Activated CD4-positive, alpha-beta T cell treated with anti-CD3 and anti-CD28 coated beads for 36 hours (primary cell): ENCODE data around the gene MRPL2. TPM values are rescaled to one million over a fixed set of nuclear protein-coding genes. Genes with fewer than 3 reads are reported as not detected.

Experiments
- ATAC-seq: fragments of 200-7000 bp; cut with Tn5 transposase; one replicate; pipeline ENCODE4 v1.10.0; 2021; ENCODE audit warnings: mild to moderate bottlenecking, moderate library complexity
- CTCF ChIA-PET: fragments of 350-600 bp; sonication (Branson Sonifier 250); formaldehyde crosslinking; loops from one replicate; lab custom pipeline; 2021; ENCODE audit warnings: antibody characterized with exemption; lab: Charles Lee
- POLR2A ChIA-PET: fragments of 350-600 bp; sonication (Branson Sonifier 250); formaldehyde crosslinking; loops from one replicate; lab custom pipeline; 2021; ENCODE audit warnings: antibody characterized with exemption, inconsistent platforms; lab: Charles Lee
- DNase-seq: peaks from one replicate; pipeline ENCODE4 v3.0.0-alpha.2; 2020
- H3K27ac Mint-ChIP-seq: one replicate; pipeline ENCODE4 v1.8.0; 2021; ENCODE audit warnings: mixed read lengths
- H3K27me3 Mint-ChIP-seq: one replicate; pipeline ENCODE4 v1.8.0; 2021; ENCODE audit warnings: mixed read lengths
- H3K36me3 Mint-ChIP-seq: one replicate; pipeline ENCODE4 v1.8.0; 2021; ENCODE audit warnings: low read depth, mixed read lengths
- H3K4me1 Mint-ChIP-seq: one replicate; pipeline ENCODE4 v1.8.0; 2021; ENCODE audit warnings: mixed read lengths
- H3K4me3 Mint-ChIP-seq: one replicate; pipeline ENCODE4 v1.8.0; 2021; ENCODE audit warnings: mild to moderate bottlenecking, moderate library complexity, mixed read lengths
- H3K9me3 Mint-ChIP-seq: one replicate; pipeline ENCODE4 v1.8.0; 2021; ENCODE audit warnings: low read depth, mixed read lengths
- intact Hi-C, 2 experiments: fragments of 100-400 bp; cut with DNase I in 1 of 2; cut with micrococcal nuclease in 1 of 2; formaldehyde crosslinking; loops; one replicate each; pipeline versions ENCODE4 v1.14.2 to v1.15.1; 2022 to 2024; cut with DNase I, micrococcal nuclease
- total RNA-seq, 2 experiments: library from RNA; stranded (reverse); gene quantifications; one replicate each; pipeline ENCODE4 v1.2.3, GENCODE V29; 2021

The MRPL2 gene
- total RNA-seq, 2 experiments from 2014 or later: 93.9 to 110 TPM

- intact Hi-C loops: no loop called here
- ChIA-PET CTCF (no interaction called here), POLR2A (no interaction called here)
These were observed 34.4 kb upstream of the MRPL2 start for GRCh38 chr6:43093436-43094289.

DNA sequence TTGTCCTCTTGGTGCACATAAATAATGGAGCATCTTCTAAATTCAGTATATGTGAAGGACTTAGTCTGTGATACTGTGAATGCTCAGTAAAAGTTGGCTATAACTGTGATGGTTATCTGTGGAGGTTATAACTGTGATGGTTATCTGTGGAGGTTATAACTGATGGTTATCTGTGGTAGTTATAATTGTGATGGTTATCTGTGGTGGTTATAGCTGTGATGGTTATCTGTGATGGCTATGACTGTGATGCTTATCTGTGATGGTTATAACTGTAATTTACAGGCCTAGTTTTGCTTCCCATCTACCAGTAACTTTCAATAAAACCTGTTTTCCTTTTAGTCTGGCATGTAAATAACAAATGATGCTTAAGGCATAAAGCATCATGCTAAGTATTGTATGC lies 33.4 kb upstream of the MRPL2 start:
- CTCF ChIA-PET: no interaction called here
- no peak for ATAC-seq
- H3K9me3 Mint-ChIP-seq: no peaks in the 10 kb centered on the region

More at GRCh38 chr6:43093436-43094289, 34.4 kb upstream of the MRPL2 start:
- H3K27ac Mint-ChIP-seq: no peak overlapping the region
- peak overlapping the region; percentile 8 for H3K4me3 Mint-ChIP-seq
- peaks cover 21% of the 10 kb centered on the region for H3K4me1 Mint-ChIP-seq
- peak; percentile 77 for ATAC-seq
- no peaks in the 10 kb centered on the region for H3K9me3 Mint-ChIP-seq
- no peak for DNase-seq
- no peaks in the 10 kb centered on the region for H3K27me3 Mint-ChIP-seq
- no peaks in the 10 kb centered on the region for H3K36me3 Mint-ChIP-seq

DNA sequence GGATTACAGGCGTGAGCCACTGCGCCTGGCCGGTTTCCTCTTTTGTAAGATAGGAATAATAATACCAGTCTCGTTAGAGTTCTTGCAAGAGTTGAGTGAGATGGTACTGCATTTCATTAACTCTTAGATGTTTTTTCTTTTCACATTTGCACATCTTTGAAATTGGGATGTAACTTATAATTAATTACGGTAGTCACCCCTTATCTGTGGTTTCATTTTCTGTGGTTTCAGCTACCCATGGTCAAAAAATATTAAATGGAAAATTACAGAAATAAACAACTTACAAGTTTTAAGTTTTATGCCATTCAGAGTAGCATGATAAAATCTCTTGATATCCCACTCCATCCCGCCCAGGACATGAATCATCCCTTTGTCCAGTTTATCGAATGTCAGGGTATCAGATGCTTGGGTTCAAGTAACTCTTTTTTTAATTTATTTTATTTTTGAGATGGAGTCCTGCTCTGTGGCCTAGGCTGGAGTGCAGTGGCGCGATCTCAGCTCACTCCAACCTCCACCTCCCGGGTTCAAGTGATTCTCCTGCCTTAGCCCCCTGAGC lies 32.3 kb upstream of the MRPL2 start:
- Mint-ChIP-seq H3K36me3 (no peaks in the 10 kb centered on the region), H3K9me3 (no peaks in the 10 kb centered on the region), H3K4me1 (peaks cover 22% of the 10 kb centered on the region), H3K27ac (no peak overlapping the region), H3K27me3 (no peaks in the 10 kb centered on the region), H3K4me3 (no peak overlapping the region)
- intact Hi-C loops: no loop called here
- ChIA-PET CTCF (no interaction called here), POLR2A (no interaction called here)
- no peak for ATAC-seq
- no peak for DNase-seq

More for the DNA sequence above, 33.4 kb upstream of the MRPL2 start:
- DNase-seq: no peak
- Mint-ChIP-seq H3K36me3 (no peaks in the 10 kb centered on the region), H3K27me3 (no peaks in the 10 kb centered on the region), H3K4me1 (peaks cover 21% of the 10 kb centered on the region), H3K27ac (no peak overlapping the region), H3K4me3 (no peak overlapping the region)
- POLR2A ChIA-PET: no interaction called here
- intact Hi-C loops: no loop called here

- DNase-seq: no peak
- no peak overlapping the region for H3K4me3 Mint-ChIP-seq
- no peaks in the 10 kb centered on the region for H3K36me3 Mint-ChIP-seq
- intact Hi-C loops: no loop called here
- H3K27me3 Mint-ChIP-seq: no peaks in the 10 kb centered on the region
- no peak overlapping the region for H3K27ac Mint-ChIP-seq
- CTCF ChIA-PET: no interaction called here
- no peaks in the 10 kb centered on the region for H3K9me3 Mint-ChIP-seq
- POLR2A ChIA-PET: no interaction called here
- peaks cover 25% of the 10 kb centered on the region for H3K4me1 Mint-ChIP-seq
- ATAC-seq: no peak
These were observed 31.8 kb upstream of the MRPL2 start for GRCh38 chr6:43091020-43091419.

DNA sequence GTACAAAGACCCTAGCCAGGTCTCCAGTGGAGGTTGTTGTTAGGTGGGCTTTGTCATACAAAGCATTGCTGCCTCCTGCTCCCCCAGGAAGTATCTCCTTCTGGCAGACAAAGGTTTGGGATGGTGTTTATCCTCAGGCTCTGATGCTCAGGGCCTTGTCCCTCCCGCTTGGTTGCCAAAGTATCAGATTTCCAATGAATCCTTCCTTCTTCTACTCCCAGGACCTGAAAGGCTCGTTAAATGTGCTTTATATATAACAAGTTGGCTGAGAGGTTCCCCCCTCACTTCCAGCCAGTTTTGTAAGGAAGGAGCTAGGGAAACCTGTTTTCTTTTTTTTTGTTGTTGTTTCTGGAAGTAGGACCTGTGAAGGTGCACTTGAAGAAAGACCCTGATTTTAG lies 31.3 kb upstream of the MRPL2 start:
- intact Hi-C loops: no loop called here
- CTCF ChIA-PET: no interaction called here

GRCh38 chr6:43089874-43090558 lies 30.8 kb upstream of the MRPL2 start:
- H3K4me1 Mint-ChIP-seq: peaks cover 20% of the 10 kb centered on the region
- no peak overlapping the region for H3K27ac Mint-ChIP-seq
- no peaks in the 10 kb centered on the region for H3K27me3 Mint-ChIP-seq
- CTCF ChIA-PET: interaction anchor here (0.9 to 1.0 kb wide), 2 partner anchors 20 to 54 kb away, joined by 3 read pairs; no protein-coding TSS in a partner anchor
- ATAC-seq (no peak), DNase-seq (no peak)
- POLR2A ChIA-PET: no interaction called here
- H3K4me3 Mint-ChIP-seq: no peak overlapping the region
- intact Hi-C loops: no loop called here
- H3K36me3 Mint-ChIP-seq: no peaks in the 10 kb centered on the region
- no peaks in the 10 kb centered on the region for H3K9me3 Mint-ChIP-seq

More for the DNA sequence above, 31.3 kb upstream of the MRPL2 start:
- Mint-ChIP-seq H3K9me3 (no peaks in the 10 kb centered on the region), H3K4me3 (no peak overlapping the region), H3K4me1 (peaks cover 23% of the 10 kb centered on the region), H3K27ac (no peak overlapping the region), H3K36me3 (no peaks in the 10 kb centered on the region), H3K27me3 (no peaks in the 10 kb centered on the region)
- DNase-seq: no peak
- POLR2A ChIA-PET: no interaction called here
- ATAC-seq: no peak

GRCh38 chr6:43089467-43089866 lies 30.2 kb upstream of the MRPL2 start:
- Mint-ChIP-seq H3K27ac (no peak overlapping the region), H3K36me3 (no peaks in the 10 kb centered on the region), H3K4me1 (peaks cover 20% of the 10 kb centered on the region), H3K27me3 (no peaks in the 10 kb centered on the region), H3K4me3 (no peak overlapping the region), H3K9me3 (no peaks in the 10 kb centered on the region)
- ChIA-PET CTCF (interaction anchor here (0.9 to 1.0 kb wide), 2 partner anchors 19 to 54 kb away, joined by 3 read pairs; no protein-coding TSS in a partner anchor), POLR2A (no interaction called here)
- intact Hi-C loops: no loop called here
- DNase-seq: no peak
- ATAC-seq: no peak

GRCh38 chr6:43088654-43089056 lies 29.4 kb upstream of the MRPL2 start:
- POLR2A ChIA-PET: no interaction called here
- no peak for ATAC-seq
- no peaks in the 10 kb centered on the region for H3K27me3 Mint-ChIP-seq

GRCh38 chr6:43086022-43086658 lies 26.9 kb upstream of the MRPL2 start:
- H3K27ac Mint-ChIP-seq: no peak overlapping the region
- peak; percentile 50 for DNase-seq
- no peaks in the 10 kb centered on the region for H3K27me3 Mint-ChIP-seq
- H3K4me1 Mint-ChIP-seq: peaks cover 8% of the 10 kb centered on the region
- H3K4me3 Mint-ChIP-seq: no peak overlapping the region
- intact Hi-C loops: no loop called here
- no peaks in the 10 kb centered on the region for H3K36me3 Mint-ChIP-seq
- POLR2A ChIA-PET: interaction anchor here (0.7 kb wide), 1 partner anchor 396 kb away, joined by 7 read pairs; no protein-coding TSS in a partner anchor
- CTCF ChIA-PET: interaction anchor here (1.0 kb wide), 1 partner anchor 58 kb away, joined by 3 read pairs; no protein-coding TSS in a partner anchor
- H3K9me3 Mint-ChIP-seq: no peaks in the 10 kb centered on the region
- peak; percentile 98 for ATAC-seq

More at GRCh38 chr6:43088654-43089056, 29.4 kb upstream of the MRPL2 start:
- CTCF ChIA-PET: interaction anchor here (0.7 kb wide), 1 partner anchor 14 kb away, joined by 3 read pairs; no protein-coding TSS in a partner anchor
- Mint-ChIP-seq H3K4me1 (peaks cover 16% of the 10 kb centered on the region), H3K4me3 (no peak overlapping the region), H3K27ac (no peak overlapping the region), H3K9me3 (no peaks in the 10 kb centered on the region), H3K36me3 (no peaks in the 10 kb centered on the region)
- intact Hi-C loops: no loop called here
- DNase-seq: no peak

- peaks cover 5% of the 10 kb centered on the region for H3K27me3 Mint-ChIP-seq
- no peak overlapping the region for H3K4me3 Mint-ChIP-seq
- ATAC-seq: no peak
- no peak overlapping the region for H3K27ac Mint-ChIP-seq
- DNase-seq: no peak
- ChIA-PET CTCF (interaction anchor here (1.4 kb wide), 1 partner anchor 61 kb away, joined by 4 read pairs; no protein-coding TSS in a partner anchor), POLR2A (interaction anchor here (0.6 kb wide), 1 partner anchor 75 kb away, joined by 3 read pairs; no protein-coding TSS in a partner anchor)
- H3K4me1 Mint-ChIP-seq: peaks cover 8% of the 10 kb centered on the region
- intact Hi-C loops: no loop called here
- no peaks in the 10 kb centered on the region for H3K9me3 Mint-ChIP-seq
- no peaks in the 10 kb centered on the region for H3K36me3 Mint-ChIP-seq
These were observed 23.8 kb upstream of the MRPL2 start for GRCh38 chr6:43082806-43083655.
